ENCODE data around the gene GRID2.
"Not testable (repeated sequence)": the region's sequence is repeated elsewhere in the genome, so short reads cannot be mapped to it uniquely, and the experiment has no call there.

The GRID2 gene

DNA sequence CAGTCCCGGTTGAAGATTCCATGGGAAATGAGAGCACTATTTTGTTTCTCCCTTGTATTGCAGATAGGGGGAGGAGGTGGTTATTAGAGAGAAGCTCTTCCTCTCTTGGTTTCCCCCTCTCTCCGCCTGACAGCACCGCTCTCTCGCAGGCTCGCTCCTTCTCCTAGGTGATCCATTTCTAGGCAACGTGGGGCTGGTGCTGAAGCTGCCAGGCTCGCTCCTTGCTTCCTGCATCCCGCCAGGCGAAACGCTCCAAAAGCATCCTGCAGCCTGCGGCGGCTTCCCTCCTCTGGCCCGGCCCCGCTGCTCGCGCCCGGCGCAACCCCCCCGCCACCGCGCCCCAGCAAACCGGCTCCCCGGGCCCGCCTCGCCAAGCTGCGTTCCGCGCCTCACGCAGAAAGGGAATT, at the start of gene GRID2:
GRID2 (plus strand) TSS at position 346 of the 407 bp plus-strand sequence.
- peak; percentile 37 for DNase-seq

DNA sequence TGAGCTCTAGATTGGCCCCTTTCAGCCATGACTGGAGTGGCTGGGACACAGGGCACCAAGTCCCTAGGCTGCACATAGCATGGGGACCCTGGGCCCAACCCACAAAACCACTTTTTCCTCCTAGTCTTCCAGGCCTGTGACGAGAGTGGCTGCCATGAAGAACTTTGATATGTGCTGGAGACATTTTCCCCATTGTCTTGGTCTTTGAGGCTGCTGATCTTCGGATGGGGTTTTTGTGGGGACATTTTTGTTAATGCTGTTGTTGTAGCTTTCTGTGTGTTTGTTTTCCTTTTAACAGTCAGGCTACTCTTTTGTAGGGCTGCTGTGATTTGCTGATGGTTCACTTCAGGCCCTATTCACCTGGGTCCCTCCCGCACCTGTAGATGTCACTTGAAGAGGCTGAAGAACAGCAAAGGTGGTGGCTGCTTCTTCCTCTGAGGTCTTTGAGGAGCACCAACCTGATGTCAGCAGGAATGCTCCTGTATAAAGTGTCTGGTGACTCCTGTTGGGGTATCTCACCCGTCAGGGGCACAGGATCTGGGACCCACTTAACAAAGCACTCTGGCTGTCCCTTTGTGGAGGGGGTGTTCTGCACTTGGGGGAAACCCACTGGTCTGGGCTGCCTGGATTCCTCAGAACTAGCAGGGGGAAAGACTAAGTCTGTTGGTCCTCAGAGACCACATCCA, 49.6 kb upstream of the GRID2 start:
- DNase-seq, result no peak

DNA sequence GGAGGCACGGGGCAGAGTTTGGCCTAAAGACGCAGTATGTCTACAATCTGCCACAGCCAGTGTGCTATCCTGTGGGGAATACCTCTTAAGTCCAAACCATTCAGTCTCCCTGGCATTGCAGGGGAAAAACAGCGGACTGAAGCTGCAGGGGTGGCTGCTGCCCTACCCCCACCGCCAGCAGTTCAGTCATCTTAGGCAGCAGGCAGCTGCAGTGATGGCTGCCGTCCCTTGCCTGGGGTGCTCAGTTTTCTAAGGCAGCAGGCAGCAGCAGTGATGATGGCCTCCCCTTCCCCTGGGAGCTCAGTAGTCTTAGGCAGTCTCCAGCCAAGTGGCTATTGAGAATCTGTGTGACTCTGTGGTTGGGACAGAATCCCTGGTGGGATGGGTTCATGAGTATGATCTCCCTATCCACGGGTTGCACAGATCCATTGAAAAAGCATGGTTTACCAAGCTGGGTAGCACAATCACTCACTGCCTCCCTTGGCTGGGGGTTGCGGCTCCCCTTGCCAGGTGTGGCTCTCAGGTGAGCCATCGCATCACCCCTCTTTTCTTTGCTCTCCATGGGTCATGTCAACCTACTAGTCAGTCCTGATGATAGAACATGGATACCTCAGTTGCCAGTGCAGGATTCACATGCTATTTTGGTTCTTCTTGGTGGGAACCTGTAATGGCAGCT, 48.9 kb upstream of the GRID2 start:
- no peak for DNase-seq

DNA sequence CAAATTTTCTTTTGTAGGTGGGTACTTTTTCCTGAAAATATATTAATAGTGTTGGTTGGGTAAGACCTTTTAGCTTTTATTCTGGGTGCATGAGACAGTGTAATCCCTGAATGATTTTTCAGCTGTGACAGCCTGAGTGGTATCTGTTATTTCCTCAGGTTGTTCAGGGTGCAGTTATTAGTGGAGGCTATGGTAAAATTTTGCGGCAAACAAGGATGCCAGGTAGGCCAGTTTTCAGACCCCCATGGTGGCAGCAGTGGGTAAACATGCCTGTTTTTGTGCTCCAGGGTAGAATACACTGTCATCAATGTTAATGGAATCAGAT, 47.9 kb upstream of the GRID2 start:
- DNase-seq, result no peak

DNA sequence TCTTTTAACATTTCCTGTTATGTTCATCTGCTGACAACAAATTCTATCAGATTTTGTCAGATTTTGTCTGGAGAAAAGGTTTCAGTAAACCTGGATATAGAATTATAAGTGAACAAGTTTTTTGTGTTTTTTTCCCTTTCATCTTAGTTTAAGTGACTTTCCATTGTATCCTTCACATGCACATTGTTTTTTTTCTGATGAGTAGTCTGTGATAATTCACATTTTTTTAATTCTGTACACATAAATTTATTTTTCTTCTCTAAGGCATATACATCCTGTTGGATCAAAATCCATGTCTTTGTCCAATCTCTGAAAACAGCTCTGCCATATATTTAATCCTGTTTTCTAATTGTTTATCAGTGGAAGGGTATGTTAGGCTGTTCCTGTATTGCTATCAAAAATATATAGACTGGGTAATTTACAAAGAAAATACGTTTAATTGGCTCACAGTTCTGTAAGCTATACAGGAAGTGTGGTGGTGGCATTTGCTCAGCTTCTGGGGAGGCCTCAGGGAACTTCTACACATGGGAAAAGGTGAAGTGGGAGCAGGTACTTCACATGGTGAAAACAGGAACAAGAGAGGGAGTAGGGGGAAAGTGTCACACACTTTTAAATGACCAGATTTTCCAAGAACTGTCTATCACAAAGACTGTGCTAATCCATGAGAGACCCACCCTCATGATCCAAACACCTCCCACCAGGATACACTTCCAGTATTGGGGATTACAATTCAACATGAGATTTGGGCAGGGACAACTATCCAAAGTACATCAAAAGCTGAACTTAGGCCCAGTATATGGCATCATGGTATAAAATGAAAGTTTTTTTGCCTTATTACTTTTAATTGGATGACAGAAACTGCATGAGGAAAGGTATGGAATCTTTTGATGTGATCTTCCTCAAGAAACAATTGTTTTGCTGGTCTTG, 45.6 kb upstream of the GRID2 start:
- DNase-seq, result no peak

DNA sequence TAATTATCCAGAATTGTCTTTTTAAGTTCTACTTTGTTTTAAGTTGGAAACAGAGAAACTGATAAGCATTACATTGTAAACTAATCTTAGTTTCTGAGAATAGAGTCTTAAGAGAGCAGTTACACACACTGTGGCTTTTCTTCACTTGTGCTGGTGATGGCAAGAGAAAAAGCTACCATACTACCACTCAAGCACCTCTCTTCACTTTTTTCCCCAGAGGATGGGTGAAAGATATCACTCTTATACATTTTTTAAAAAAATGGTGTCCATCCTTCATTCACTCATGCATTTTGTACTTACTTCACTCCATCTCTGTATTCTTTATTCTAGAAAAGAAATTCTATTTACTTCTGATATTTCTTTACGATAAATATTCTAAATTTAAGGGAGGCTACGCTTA, 42.5 kb upstream of the GRID2 start:
- DNase-seq, result no peak

DNA sequence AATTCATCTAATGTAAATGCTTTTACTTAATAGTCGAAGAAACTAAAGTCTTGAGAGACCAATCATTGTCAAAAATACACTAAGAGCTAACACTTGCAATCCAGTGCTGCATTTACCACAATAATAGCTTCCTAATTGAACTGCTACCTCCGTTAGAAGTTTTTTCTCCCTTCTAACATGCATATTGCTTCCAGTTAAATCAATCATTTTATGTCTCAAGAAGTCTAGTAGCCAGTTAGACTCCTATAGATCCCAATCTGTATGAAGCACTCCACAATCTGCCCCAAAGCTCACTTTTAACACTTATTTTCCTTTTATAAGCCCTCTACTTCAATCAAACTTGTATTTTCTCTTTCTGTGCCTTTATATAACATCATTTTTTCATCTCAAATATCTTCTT, 41.4 kb upstream of the GRID2 start:
- no peak for DNase-seq

DNA sequence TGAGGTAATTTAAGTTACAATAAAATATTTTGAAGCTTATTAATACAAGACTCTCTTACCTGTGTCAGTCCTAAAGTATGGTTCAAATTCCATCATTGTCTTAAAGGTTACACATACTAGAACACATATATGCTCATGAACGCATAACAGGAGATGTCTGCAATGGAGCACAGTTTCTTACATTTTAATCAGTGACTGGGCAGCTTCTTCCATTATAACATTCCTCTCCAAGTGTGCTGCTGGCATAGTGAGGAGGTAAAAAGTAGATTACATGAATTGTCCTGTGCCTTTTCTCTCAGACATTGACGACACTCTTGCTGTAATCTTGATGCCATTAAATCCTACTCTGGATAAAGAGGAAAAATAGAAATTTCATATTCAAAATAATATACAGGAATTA, 40.8 kb upstream of the GRID2 start:
- no peak for DNase-seq

DNA sequence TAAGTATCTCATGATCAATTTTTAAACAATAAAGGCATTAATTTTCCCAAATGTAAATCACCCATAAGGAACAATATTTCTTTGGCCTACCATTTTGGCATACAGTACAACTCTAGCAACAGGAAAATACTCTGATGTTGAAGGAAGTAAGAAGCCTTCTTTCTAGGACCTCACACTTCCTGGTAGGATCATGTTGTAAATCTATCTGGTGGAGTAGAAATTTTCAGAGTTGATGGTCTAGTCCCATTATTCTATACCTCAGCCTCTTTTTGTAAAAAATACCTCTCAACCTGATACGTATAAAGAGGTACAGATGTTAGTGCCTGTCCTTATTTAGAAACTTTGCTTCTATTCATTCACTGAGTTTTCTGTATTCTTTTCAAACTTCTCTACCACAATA, 40.2 kb upstream of the GRID2 start:
- no peak for DNase-seq

DNA sequence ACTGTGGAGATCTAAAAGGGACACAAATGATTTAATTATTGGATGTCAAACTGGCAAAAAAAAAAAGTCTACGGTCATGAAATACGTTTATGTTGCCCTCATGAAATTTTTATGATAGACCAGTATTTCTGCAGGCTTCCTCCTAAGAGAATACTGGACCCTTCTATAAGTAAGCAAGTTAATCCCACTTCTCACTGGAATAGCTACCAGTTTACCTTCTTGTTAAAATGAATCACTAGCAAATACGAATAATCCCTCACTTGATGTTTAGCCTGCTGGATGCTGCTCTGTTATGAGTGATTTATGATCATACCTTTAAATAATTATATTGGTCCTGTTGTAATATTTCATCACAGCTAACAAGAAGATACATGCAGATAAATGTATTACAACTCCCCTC, 39.6 kb upstream of the GRID2 start:
- DNase-seq, result no peak

DNA sequence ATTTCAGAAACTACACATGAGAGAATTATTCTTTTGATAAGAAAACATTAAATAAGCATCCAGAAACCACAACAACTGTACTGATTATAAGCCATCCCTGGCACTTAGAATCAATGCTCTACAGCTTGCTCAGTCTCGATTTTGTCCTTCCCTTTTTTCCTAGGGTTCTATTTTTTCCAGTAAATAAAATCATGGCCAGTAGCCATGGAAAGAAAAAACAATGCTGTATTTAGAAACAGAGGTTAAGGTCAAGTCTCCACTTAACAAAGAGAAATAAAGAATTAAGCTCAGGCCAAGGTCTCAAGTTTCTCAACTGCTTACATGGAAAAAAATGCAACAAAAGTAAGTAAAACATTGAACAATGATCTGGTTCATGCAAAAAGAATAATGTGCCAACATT, 38.7 kb upstream of the GRID2 start:
- DNase-seq, result no peak

DNA sequence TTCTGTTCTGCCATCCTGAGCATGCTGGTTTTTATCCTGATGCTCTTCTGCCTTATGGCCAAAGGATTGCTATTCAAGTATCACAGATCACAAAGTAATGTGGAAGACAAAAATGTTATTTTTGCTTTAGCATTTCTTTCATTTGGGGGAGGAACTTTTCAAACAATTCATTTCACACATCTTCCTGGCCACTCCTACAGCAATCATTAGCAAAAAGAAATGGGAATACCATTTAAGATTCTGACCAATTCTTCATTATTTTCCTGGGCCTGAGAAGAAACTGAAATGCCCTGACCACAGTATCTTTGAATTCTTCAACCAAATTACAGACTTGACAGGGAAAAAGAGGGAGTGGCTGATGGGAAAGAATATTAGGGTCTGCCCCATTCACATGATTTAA, 38.0 kb upstream of the GRID2 start:
- no peak for DNase-seq

DNA sequence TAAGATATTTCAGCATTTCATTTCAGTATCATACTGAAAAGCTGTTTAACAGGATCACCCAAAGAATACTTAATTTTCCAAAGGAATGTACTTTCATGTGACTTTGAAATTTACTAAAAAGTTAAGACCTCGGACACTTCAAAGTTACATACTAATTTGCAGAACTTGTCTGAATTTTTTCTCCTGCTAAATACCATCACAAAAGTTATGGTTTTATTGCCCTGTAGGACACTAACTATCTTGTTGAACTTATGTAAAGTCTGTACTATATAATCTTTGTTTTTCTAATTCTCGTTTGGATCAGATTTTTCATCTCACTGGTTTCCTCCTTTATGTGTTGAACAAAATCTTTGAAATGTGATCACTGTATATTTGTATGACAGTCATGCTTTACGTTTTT, 37.2 kb upstream of the GRID2 start:
- DNase-seq, result no peak

DNA sequence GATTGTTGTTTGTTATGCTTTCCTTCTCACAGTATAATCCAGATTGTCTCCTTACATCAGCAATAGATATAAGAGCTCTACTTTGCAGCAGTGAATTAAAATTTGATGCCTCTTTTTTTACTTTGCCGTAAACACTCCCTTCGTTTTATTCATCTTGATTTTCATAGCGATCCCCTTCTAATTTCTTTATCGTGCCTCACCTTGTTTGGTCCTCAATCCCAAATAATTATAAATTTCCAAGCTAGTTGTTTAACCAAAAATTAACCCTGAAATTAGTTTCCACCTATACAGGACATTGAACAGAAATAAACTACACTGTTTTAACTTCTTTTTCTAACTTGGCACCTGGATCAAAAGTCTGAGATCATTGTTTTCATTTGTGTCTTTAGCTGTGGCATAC, 35.1 kb upstream of the GRID2 start:
- DNase-seq, result no peak

DNA sequence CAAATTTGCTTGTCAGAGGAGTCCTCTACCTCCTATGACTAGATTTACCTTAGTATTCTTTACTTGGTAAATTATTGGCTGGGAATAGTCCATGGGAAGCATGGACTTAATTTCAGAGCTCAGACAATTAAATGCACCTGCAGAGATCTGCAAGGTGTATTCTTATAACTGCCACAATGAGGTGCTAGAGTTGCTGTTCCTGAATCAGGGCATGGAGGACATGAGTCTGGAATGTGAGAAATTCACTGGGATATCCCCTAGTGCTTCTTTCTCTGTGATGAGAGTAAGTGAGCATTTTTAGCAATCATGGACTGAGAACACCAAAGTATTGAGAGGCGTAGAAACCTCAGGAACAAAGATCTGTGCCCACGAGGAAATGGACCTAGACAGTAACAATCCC, 32.9 kb upstream of the GRID2 start:
- no peak for DNase-seq

DNA sequence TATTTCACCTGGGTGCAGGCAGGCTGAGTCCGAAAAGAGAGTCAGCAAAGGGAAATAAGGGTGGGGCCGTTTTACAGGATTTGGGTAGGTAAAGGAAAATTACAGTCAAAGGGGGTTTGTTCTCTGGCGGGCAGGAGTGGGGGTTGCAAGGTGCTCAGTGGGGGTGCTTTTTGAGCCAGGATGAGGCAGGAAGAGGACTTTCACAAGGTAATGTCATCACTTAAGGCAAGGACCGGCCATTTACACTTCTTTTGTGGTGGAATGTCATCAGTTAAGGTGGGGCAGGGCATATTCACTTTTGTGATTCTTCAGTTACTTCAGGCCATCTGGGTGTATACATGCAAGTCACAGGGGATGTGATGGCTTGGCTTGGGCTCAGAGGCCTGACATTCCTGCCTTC, 32.2 kb upstream of the GRID2 start:
- DNase-seq, result not testable (repeated sequence)

DNA sequence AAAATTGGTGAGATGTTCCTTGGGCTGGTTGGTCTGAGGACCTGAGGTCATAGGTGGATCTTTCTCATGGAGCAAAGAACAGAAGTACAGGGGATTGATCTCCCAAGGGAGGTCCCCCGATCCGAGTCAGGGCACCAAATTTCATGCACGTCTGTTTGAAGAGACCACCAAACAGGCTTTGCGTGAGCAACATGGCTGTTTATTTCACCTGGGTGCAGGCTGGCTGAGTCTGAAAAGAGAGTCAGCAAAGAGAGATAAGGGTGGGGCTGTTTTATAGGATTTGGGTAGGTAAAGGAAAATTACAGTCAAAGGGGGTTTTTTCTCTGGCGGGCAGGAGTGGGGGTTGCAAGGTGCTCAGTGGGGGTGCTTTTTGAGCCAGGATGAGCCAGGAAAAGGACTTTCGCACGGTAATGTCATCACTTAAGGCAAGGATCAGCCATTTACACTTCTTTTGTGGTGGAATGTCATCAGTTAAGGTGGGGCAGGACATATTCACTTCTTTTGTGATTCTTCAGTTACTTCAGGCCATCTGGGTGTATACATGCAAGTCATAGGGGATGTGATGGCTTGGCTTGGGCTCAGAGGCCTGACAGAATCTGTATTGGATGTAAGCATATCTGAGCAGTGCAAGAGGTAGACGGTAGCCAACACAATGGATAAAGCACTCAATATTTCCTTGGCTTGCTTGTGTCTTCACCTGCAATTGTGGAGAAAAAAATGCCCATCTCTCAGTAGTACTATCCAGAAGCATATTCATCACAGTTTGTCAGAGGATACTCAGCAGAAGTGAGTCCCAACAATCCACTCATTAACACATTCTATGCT, 26.5 kb upstream of the GRID2 start:
- DNase-seq, result not testable (repeated sequence)

DNA sequence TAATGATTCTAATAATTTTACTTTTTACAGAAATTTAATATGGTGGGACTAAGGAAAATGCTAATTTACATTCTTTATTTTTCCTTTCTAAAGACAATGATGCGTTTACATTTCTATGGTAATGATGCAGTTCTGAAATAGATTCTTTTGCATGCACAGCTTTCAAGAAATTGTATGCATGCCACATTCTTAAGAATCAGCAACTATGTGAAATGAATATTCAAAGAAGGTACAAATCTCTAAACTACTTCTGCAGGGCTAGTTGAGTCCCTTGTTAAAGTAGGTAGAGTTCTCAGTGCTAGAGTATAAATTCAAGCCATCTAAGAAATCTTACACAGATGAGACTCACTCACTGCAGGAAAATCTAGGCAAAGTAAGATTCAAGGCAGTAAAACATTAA, 24.5 kb upstream of the GRID2 start:
- no peak for DNase-seq

DNA sequence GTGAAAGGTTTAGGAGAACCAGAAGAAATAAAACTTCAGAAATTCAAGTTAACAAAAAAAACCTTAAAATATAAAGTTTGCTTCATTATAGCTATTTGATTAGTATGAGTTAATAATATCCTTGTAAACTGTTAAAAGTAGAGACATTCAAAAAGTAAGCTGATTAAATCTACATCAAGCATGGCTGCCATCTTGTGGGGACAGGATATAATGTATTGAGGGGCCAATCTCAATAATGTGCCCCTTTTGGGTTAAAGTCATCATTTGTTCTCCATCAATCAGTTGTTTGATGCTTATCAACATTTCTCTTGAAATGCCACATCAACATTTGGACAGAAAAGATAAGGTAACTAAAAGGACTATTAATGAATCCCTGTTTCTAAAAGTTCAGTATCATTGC, 4.6 kb upstream of the GRID2 start:
- DNase-seq, result no peak

DNA sequence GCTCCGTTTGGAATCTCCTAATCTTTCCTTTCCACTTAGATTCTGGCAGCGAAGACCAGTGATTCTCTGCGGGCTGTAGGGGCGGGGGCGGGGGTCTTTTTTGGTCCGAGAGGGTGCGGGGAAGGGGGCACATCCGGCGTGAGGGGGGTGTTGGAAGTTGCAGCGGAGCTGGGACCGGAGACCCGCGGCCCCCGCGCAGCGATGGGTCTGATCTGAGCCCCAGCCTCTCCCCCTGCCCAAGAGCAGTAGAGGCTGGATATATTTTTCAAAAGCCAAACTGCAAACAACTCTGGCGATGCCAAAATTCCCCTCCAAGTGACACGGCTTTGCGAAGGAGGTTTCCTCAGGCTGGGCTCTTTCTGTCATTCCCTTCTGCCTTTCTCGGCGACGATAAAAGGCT, 355 bp downstream of the GRID2 start:
- DNase-seq, result no peak

DNA sequence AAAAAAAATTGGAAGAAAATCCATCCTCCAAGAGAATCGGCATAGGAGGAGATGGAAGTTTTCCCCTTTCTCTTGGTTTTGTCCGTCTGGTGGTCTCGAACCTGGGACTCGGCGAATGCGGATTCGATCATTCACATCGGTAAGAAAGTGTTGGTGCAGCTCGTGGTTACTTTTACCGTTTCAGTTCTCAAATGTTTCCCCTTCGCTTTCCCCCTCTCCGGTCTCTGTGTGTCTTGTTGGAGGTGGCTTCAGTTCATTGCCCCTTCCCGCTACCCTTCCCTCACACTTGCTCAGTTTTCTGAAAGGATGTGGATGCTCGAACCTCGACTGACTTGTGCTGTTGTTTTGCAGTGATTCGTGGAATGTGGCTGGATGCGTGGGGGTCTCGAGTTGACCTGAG, 840 bp downstream of the GRID2 start:
- peak; percentile 36 for DNase-seq

DNA sequence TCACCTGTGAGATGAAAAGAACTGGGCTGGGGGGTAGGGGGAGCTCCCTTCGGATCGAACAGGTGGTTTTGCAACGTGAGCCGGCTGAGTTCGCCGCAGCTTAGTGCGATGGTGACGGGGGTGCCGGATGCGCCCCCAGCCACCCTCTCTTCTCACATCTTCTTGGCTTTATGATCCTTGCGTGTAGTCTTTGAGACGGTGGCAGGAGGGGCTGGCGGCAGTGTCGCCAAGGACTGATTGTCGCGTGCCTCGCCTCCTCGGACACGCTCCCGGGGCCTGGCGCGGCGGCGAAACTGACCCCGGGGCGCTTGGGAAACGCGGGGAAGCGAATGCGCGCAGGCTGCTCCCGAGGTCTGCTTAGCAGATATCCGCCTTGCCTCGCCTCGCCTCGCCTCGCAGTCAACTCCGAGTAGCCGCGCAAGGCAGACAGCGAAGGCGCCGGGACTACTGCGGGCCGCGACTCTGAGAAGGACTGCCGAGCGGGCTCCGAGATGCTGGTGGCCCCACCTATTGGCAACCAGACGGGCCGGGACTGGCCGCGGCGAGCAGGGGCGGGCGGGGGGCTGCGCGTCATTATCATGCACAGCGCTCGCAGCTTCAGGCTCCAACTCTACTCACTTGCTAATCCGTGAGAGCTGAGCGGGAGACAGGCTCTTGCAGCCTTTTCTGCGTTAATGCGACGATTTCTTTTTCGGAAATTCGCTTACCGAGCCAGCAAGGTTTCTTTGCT, 1.5 kb downstream of the GRID2 start:
- peak; percentile 58 for DNase-seq

Measured in NCI-H2171 (cell line).